ENCODE data around the gene ANXA6.

GRCh38 chr5:151095341-151096000 lies 62.1 kb downstream of the ANXA6 start:
- TF ChIP-seq POLR2A (IDR thresholded peaks at IDR 0.05; ENCODE audit: low read length): no peak
- TF ChIP-seq GATA1 (IDR thresholded peaks at IDR 0.05; ENCODE audit: low read depth, low read length): no peak
